Measurements from ENCODE around the gene CTSD.
"Not testable (repeated sequence)": the region's sequence is repeated elsewhere in the genome, so short reads cannot be mapped to it uniquely, and the experiment has no call there.

CTSD gene

GRCh38 chr11:1763796-1764661 is at the start of gene CTSD:
TSS of gene CTSD (minus strand) at chr11:1763927. CDS start at chr11:1763859, 68 bp downstream.
- DNase-seq (ENCODE audit: low spot score): peak; percentile 84

- DNase-seq (ENCODE audit: low spot score): not testable (repeated sequence)
Observed at GRCh38 chr11:1813356-1813755, 49.6 kb upstream of the CTSD start.

GRCh38 chr11:1812801-1813200 is 49.1 kb upstream of the CTSD start:
- DNase-seq (ENCODE audit: low spot score): no peak

- DNase-seq (ENCODE audit: low spot score): no peak
Observed at GRCh38 chr11:1812274-1812673, 48.5 kb upstream of the CTSD start.

- no peak for DNase-seq (ENCODE audit: low spot score)
Observed at GRCh38 chr11:1810761-1811160, 47.0 kb upstream of the CTSD start.

- no peak for DNase-seq (ENCODE audit: low spot score)
Observed at GRCh38 chr11:1807264-1807995, 43.7 kb upstream of the CTSD start.

- no peak for DNase-seq (ENCODE audit: low spot score)
Observed at GRCh38 chr11:1805525-1805924, 41.8 kb upstream of the CTSD start.

GRCh38 chr11:1803835-1804519 is 40.2 kb upstream of the CTSD start:
- DNase-seq (ENCODE audit: low spot score): not testable (repeated sequence)

GRCh38 chr11:1803246-1803645 is 39.5 kb upstream of the CTSD start:
- no peak for DNase-seq (ENCODE audit: low spot score)

GRCh38 chr11:1797391-1798125 is 33.8 kb upstream of the CTSD start:
- no peak for DNase-seq (ENCODE audit: low spot score)

GRCh38 chr11:1796413-1797011 is 32.8 kb upstream of the CTSD start:
- no peak for DNase-seq (ENCODE audit: low spot score)

- DNase-seq (ENCODE audit: low spot score): no peak
Observed at GRCh38 chr11:1793081-1793480, 29.4 kb upstream of the CTSD start.

- no peak for DNase-seq (ENCODE audit: low spot score)
Observed at GRCh38 chr11:1792461-1792860, 28.7 kb upstream of the CTSD start.

GRCh38 chr11:1791912-1792311 is 28.2 kb upstream of the CTSD start:
- DNase-seq (ENCODE audit: low spot score): no peak

- DNase-seq (ENCODE audit: low spot score): no peak
Observed at GRCh38 chr11:1786466-1786865, 22.7 kb upstream of the CTSD start.

- no peak for DNase-seq (ENCODE audit: low spot score)
Observed at GRCh38 chr11:1785749-1786413, 22.2 kb upstream of the CTSD start.

GRCh38 chr11:1784761-1785650 is 21.3 kb upstream of the CTSD start:
- no peak for DNase-seq (ENCODE audit: low spot score)

- no peak for DNase-seq (ENCODE audit: low spot score)
Observed at GRCh38 chr11:1783725-1784529, 20.2 kb upstream of the CTSD start.
